ENCODE data around the gene PRSS50. TPM values are rescaled to one million over a fixed set of nuclear protein-coding genes. Genes with fewer than 3 reads are reported as not detected.
A peak's percentile ranks its signal among the peaks of the same experiment; 100 is the strongest.

Gene PRSS50
- total and polyA plus RNA-seq, 10 donors: 0.14 to 0.34 TPM; not detected in 8

DNA sequence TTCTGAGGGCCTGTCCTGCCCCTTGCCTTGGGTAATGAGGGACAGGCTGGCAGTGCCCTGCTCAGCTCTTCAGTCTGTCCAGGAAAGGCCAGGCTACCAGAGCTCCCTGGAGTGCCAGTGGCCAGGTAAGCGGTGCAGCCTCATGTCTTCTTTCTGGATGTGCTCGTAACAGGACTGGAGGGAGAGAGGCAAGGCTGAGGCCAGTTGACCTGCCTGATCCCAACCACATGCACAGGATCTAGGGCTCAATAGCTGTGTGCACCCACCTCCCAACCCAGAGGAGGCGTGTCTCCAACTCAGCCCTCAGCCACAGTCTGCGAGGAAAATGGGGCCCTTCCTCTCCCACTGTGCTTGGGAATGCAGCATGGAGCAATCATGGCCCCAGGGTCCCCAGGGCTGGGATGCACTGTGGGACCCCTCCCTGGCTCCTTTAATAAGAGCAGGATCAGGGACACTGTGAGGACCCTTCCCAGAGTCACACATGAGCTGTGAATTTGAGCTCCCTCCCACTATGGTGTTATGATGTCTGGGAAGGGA is 46.7 kb downstream of the PRSS50 start:
- peak; percentile 54 for DNase-seq
- H3K9me3 ChIP-seq: no peaks in the 10 kb centered on the region
- 86 to 99% (median 92%) methylated on average over 2 to 4 of the region's 4 CpGs for WGBS, 5 donors
- H3K36me3 ChIP-seq: peaks cover 0 to 44% (median 8%) of the 10 kb centered on the region in 6 donors
- H3K4me3 ChIP-seq: no peak overlapping the region
- peaks cover 0 to 10% (median 0%) of the 10 kb centered on the region in 6 donors for H3K4me1 ChIP-seq
- no peak overlapping the region for H3K27ac ChIP-seq
- intact Hi-C loops (cut with DNase I; ENCODE audit: low total_unique reads): no loop called here
- TF ChIP-seq, protein P1, sequence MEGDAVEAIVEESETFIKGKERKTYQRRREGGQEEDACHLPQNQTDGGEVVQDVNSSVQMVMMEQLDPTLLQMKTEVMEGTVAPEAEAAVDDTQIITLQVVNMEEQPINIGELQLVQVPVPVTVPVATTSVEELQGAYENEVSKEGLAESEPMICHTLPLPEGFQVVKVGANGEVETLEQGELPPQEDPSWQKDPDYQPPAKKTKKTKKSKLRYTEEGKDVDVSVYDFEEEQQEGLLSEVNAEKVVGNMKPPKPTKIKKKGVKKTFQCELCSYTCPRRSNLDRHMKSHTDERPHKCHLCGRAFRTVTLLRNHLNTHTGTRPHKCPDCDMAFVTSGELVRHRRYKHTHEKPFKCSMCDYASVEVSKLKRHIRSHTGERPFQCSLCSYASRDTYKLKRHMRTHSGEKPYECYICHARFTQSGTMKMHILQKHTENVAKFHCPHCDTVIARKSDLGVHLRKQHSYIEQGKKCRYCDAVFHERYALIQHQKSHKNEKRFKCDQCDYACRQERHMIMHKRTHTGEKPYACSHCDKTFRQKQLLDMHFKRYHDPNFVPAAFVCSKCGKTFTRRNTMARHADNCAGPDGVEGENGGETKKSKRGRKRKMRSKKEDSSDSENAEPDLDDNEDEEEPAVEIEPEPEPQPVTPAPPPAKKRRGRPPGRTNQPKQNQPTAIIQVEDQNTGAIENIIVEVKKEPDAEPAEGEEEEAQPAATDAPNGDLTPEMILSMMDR (IDR thresholded peaks at IDR 0.05 in 8 of 11, conservative IDR thresholded peaks at IDR 0.05 in 3 of 11): no peak
- no peak for TF ChIP-seq POLR2AphosphoS5 (IDR thresholded peaks at IDR 0.05)
- H3K27me3 ChIP-seq (replicated peaks in 1 of 7): no peaks in the 10 kb centered on the region

DNA sequence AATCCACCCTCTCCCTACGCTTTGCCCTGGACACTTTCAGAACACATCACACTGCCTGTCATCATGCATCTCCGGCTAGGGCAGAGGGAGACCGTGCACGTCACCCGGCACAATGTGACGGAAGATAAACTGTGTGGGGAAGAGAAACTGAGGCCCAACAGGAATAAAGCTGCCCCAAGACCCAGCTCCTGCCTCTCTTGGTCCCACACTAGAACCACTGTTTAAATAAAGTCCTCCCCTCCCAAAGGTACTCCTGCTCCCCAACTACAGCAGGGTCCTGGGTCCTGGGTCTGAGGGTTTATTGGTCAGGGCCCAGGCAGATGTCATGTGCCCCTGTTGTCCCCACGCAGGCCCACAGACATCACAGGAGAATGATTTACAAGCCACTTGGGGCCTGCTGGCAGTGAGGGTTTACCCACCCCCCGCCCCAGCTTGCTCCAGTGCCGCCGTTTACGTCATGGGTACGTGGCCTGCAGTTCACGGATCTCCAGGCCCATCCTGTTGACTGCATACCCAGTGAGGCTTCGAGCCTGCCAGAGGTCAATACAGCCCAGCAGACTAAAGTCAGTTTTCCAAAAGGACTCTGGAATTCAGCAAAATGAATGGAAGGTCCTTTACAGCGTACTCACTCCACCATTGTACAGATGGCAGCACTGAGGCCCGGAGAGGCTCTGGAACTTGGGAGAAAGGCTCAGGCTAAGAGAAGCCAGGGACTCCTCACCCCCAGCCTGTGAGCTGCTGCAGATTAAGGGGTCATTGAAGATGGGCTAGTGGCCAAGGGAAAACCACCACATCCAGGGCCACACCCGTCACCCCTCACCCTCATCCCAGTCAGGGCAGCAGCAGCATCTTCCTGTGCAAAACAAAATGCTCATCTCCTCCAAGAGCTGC is 47.4 kb downstream of the PRSS50 start:
- Histone ChIP-seq H3K27ac (peak overlapping the region in 1 of 8 donors; percentile 14), H3K9me3 (no peaks in the 10 kb centered on the region), H3K36me3 (peaks cover 0 to 36% (median 8%) of the 10 kb centered on the region in 6 donors), H3K4me3 (no peak overlapping the region), H3K4me1 (peaks cover 0 to 4% (median 0%) of the 10 kb centered on the region in 6 donors), H3K27me3 (replicated peaks in 1 of 7) (no peaks in the 10 kb centered on the region)
- DNase-seq: peak; percentile 42
- intact Hi-C loops (cut with DNase I; ENCODE audit: low total_unique reads): no loop called here
- WGBS, 5 donors: 79 to 94% (median 81%) methylated on average over 11 to 17 of the region's 17 CpGs
- TF ChIP-seq POLR2AphosphoS5 (IDR thresholded peaks at IDR 0.05): no peak
- no peak for TF ChIP-seq POLR2A (IDR thresholded peaks at IDR 0.05)
- TF ChIP-seq, protein P1 (IDR thresholded peaks at IDR 0.05 in 8 of 11, conservative IDR thresholded peaks at IDR 0.05 in 3 of 11): no peak

DNA sequence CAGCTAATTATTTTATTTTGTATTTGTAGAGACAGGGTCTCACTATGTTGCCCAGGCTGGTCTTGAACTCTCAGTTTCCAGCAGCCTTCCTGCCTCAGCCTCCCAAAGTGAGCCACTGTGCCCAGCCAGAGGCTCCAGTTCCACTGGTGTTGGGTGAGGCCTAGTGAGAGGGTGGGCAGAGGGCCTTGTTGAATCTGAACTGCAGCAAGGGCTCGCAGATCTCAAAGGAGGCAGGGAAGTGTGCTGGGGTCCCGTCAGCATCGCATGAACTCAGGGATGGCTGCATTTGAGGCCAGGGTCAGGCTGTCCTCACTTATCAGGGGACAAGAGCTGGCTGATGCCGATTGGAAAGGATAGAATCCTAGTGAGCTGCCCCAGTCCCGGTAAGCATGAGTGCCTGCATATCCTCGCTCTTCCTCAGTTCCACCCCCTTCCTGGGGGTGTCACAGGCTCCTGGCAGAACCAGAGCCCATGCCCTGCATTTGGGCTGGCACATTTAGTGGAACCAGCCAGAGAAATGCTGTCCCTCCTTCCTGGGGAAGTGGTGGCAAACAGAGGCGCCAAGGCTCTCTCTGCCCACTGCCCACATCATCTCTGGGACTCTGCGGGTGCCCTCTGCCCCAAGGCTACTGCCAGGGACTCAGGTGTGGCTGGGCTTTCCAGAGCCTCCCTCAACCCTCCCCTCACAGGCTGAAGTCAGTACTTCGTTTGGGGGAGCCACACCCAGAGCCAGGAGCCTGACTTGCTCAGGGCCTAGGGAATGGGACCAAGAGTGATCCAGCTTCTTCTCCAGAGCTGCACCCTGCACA is 48.3 kb downstream of the PRSS50 start:
- Histone ChIP-seq H3K27ac (peak overlapping the region in 1 of 8 donors; percentile 14), H3K9me3 (no peaks in the 10 kb centered on the region), H3K36me3 (peaks cover 0 to 31% (median 8%) of the 10 kb centered on the region in 6 donors), H3K4me3 (no peak overlapping the region), H3K4me1 (peaks cover 0 to 4% (median 0%) of the 10 kb centered on the region in 6 donors), H3K27me3 (replicated peaks in 1 of 7) (no peaks in the 10 kb centered on the region)
- DNase-seq: peak; percentile 49
- TF ChIP-seq, protein P1 (IDR thresholded peaks at IDR 0.05 in 8 of 11, conservative IDR thresholded peaks at IDR 0.05 in 3 of 11): no peak
- TF ChIP-seq POLR2A (IDR thresholded peaks at IDR 0.05) (no peak), POLR2AphosphoS5 (IDR thresholded peaks at IDR 0.05) (no peak)
- intact Hi-C loops (cut with DNase I; ENCODE audit: low total_unique reads): no loop called here
- WGBS, 5 donors: 62 to 77% (median 72%) methylated on average over 3 to 9 of the region's 9 CpGs
